HCT116 (cell line): ENCODE data around the gene RPL29. TPM values are rescaled to one million over a fixed set of nuclear protein-coding genes. Genes with fewer than 3 reads are reported as not detected.

Experiments used
- ATAC-seq: fragments of 200-7000 bp; cut with Tn5 transposase; 2 replicates; pipeline ENCODE4 v1.9.1; 2020; ENCODE audit warnings: mild to moderate bottlenecking, moderate library complexity
- BruUV-seq: library from RNA; stranded (reverse); fragments of 400-500 nt; replicated peaks from 2 replicates; lab custom pipeline; 2021; lab: Mats Ljungman, UMichigan
- CTCF ChIA-PET: fragments of 300-600 bp; sonication (Branson Sonifier 250); formaldehyde crosslinking; loops from one replicate; lab custom pipeline; 2021; ENCODE audit warnings: antibody characterized with exemption; lab: Charles Lee
- POLR2A ChIA-PET: fragments of 300-600, 350-600 bp; sonication (Branson Sonifier 250); formaldehyde crosslinking; loops from one replicate; lab custom pipeline; 2021; ENCODE audit warnings: antibody characterized with exemption; lab: Charles Lee
- RAD21 ChIA-PET, 2 experiments: fragments of 300-600 bp; sonication (Branson Sonifier 250); formaldehyde crosslinking; loops; one replicate each; lab custom pipeline; 2023; ENCODE audit warnings: low total read pairs in 2 of 2; ENCODE audit not compliant: uncharacterized antibody in 2 of 2, unreplicated experiment in 2 of 2, low non-redundant PET in 1 of 2; lab: Charles Lee
- DNase-seq: peaks from one replicate; pipeline ENCODE4 v3.0.0-alpha.2; 2010; ENCODE audit warnings: low read depth, low spot score
- H2AFZ ChIP-seq: fragments of 200-600 bp; shearing (Covaris generic), sonication (generic); 2 replicates; pipeline ENCODE4 v1.6.1; 2017; ENCODE audit warnings: low read depth, mixed run types, mixed read lengths, antibody characterized with exemption, low read length; ENCODE audit not compliant: poor library complexity, severe bottlenecking
- H3K27ac ChIP-seq: 2 replicates; pipeline ENCODE4 v1.5.1; 2012; ENCODE audit warnings: low read depth, low read length
- H3K27me3 ChIP-seq: fragments of 200-600 bp; sonication (generic); 2 replicates; pipeline ENCODE4 v1.6.1; 2016; ENCODE audit warnings: mixed run types, low read length, mixed read lengths; ENCODE audit not compliant: insufficient read depth
- H3K36me3 ChIP-seq, 2 experiments: fragments of 200-500 bp in 1 of 2; fragments of 200-600 bp in 1 of 2; sonication (Bioruptor generic) in 1 of 2; sonication (generic) in 1 of 2; 2 replicates each; pipeline versions ENCODE4 v1.5.1 to v1.6.1; 2014 to 2016; ENCODE audit warnings: low read length in 2 of 2, inconsistent platforms in 1 of 2, mixed read lengths in 1 of 2, mixed run types in 1 of 2; ENCODE audit not compliant: insufficient read depth in 2 of 2, control insufficient read depth in 1 of 2
- H3K4me1 ChIP-seq, 2 experiments: fragments of 200-600 bp in 1 of 2; sonication (generic) in 1 of 2; 2 replicates each; pipeline versions ENCODE4 v1.5.1 to v1.6.1; 2012 to 2017; ENCODE audit warnings: low read length in 2 of 2, inconsistent platforms in 1 of 2, mild to moderate bottlenecking in 1 of 2, mixed read lengths in 1 of 2, mixed run types in 1 of 2, moderate library complexity in 1 of 2; ENCODE audit not compliant: insufficient read depth in 2 of 2, control insufficient read depth in 1 of 2
- H3K4me2 ChIP-seq: fragments of 200-600 bp; sonication (generic); 2 replicates; pipeline ENCODE4 v1.6.1; 2017; ENCODE audit warnings: mixed run types, low read length, mixed read lengths
- H3K4me3 ChIP-seq, 2 experiments: fragments of 200-600 bp in 1 of 2; sonication (generic) in 1 of 2; replicated peaks in 1 of 2; 2 replicates each; pipeline ENCODE4 v1.5.1; 2011 to 2016; ENCODE audit warnings: low read length in 2 of 2, control low read depth in 1 of 2, low read depth in 1 of 2, mild to moderate bottlenecking in 1 of 2, mixed read lengths in 1 of 2, mixed run types in 1 of 2
- H3K79me2 ChIP-seq: fragments of 200-600 bp; sonication (generic); 2 replicates; pipeline ENCODE4 v1.6.1; 2017; ENCODE audit warnings: mild to moderate bottlenecking, mixed run types, low read length, moderate library complexity, mixed read lengths; ENCODE audit not compliant: insufficient read depth
- H3K9ac ChIP-seq: fragments of 200-600 bp; sonication (generic); 2 replicates; pipeline ENCODE4 v1.6.1; 2016; ENCODE audit warnings: low read length, mixed read lengths
- H3K9me2 ChIP-seq: fragments of 200-600 bp; sonication (generic), shearing (Covaris generic); 2 replicates; pipeline ENCODE4 v1.6.1; 2017; ENCODE audit warnings: mixed run types, mild to moderate bottlenecking, moderate library complexity; ENCODE audit not compliant: insufficient read depth
- H3K9me3 ChIP-seq, 2 experiments: fragments of 200-500 bp in 1 of 2; fragments of 200-600 bp in 1 of 2; sonication (Bioruptor generic) in 1 of 2; sonication (generic) in 1 of 2; 2 replicates each; pipeline ENCODE4 v1.6.1; 2014 to 2017; ENCODE audit warnings: low read length in 2 of 2, mixed read lengths in 2 of 2, inconsistent platforms in 1 of 2, low read depth in 1 of 2, mild to moderate bottlenecking in 1 of 2, mixed run types in 1 of 2, moderate library complexity in 1 of 2; ENCODE audit not compliant: control insufficient read depth in 1 of 2, insufficient read depth in 1 of 2
- H4K20me1 ChIP-seq: fragments of 200-600 bp; sonication (generic), shearing (Covaris generic); 2 replicates; pipeline ENCODE4 v1.6.1; 2017; ENCODE audit warnings: mixed run types, mild to moderate bottlenecking, moderate library complexity; ENCODE audit not compliant: insufficient read depth
- EZH2 ChIP-seq: fragments of 200-600 bp; sonication (generic); IDR thresholded peaks from 2 replicates; pipeline ENCODE4 v1.6.1; 2017; ENCODE audit warnings: antibody characterized with exemption, mixed run types
- MAX ChIP-seq: IDR thresholded peaks from 2 replicates; pipeline ENCODE4 v1.6.1; 2012
- REST ChIP-seq: IDR thresholded peaks from 2 replicates; pipeline ENCODE4 v1.6.1; 2012; ENCODE audit warnings: low read depth
- SIN3A ChIP-seq: IDR thresholded peaks from 2 replicates; pipeline ENCODE4 v1.6.1; 2012; ENCODE audit warnings: low read depth
- YY1 ChIP-seq: IDR thresholded peaks from 2 replicates; pipeline ENCODE4 v1.6.1; 2011; ENCODE audit warnings: low read length, low read depth, moderate library complexity, mild to moderate bottlenecking; ENCODE audit not compliant: insufficient replicate concordance; ENCODE audit errors: extremely low read depth
- ZNF274 ChIP-seq: fragments of 200-500 bp; sonication (Bioruptor generic); IDR thresholded peaks from 2 replicates; pipeline ENCODE4 v1.6.1; 2014; ENCODE audit warnings: mild to moderate bottlenecking, low read depth, low read length, inconsistent platforms
- intact Hi-C: fragments of 100-400 bp; cut with micrococcal nuclease; formaldehyde crosslinking; loops from 2 replicates; pipeline ENCODE4 v1.10.0; 2022
- total RNA-seq: library from RNA; stranded (reverse); gene quantifications from one replicate; pipeline ENCODE4 v1.2.1, GENCODE V29; 2021; ENCODE audit not compliant: unreplicated experiment

RPL29 gene
- total RNA-seq, 1 experiment from 2014 or later = 1,880 TPM

GRCh38 chr3:51968883-51969678 is 26.6 kb downstream of the RPL29 start:
- Histone ChIP-seq H3K9me3 (no peaks in the 10 kb centered on the region), H3K4me3 (no peak overlapping the region), H3K27me3 (no peaks in the 10 kb centered on the region), H3K9me2 (no peaks in the 10 kb centered on the region), H3K36me3 (peaks cover 5 to 18% of the 10 kb centered on the region in 2 experiments; a peak in 2 of 4 replicates), H3K27ac (peak overlapping the region; percentile 82), H4K20me1 (0 out of 2 replicates have a peak, but pooled peaks cover 4% of the 10 kb centered on the region), H3K9ac (no peak overlapping the region), H2AFZ (no peak overlapping the region), H3K4me1 (peaks cover 26 to 62% of the 10 kb centered on the region in 2 experiments), H3K79me2 (peaks cover 43% of the 10 kb centered on the region), H3K4me2 (peak overlapping the region; percentile 99)
- ChIA-PET RAD21 (no interaction called here), CTCF (interaction anchor here (1.1 to 1.4 kb wide), 2 partner anchors 13 to 26 kb away, joined by 5 to 6 read pairs; partner anchors contain the start of gene ACY1), POLR2A (interaction anchor here (1.0 to 1.6 kb wide), 3 partner anchors 14 to 27 kb away, joined by 3 to 5 read pairs (median 3); partner anchors contain the start of genes RPL29 and RRP9)
- intact Hi-C loops = no loop called here
- no peak for ATAC-seq
- no peak for TF ChIP-seq YY1
- TF ChIP-seq MAX = no peak
- TF ChIP-seq EZH2 = no peak
- no peak for TF ChIP-seq REST
- no peak for TF ChIP-seq SIN3A
- TF ChIP-seq ZNF274 = no peak
- no peak for DNase-seq
- BruUV-seq = TSS peak; percentile 14
